ENCODE results near the gene DOHH. TPM values are rescaled to one million over a fixed set of nuclear protein-coding genes. Genes with fewer than 3 reads are reported as not detected.

DOHH gene
- total and polyA plus RNA-seq, 9 of the 15 experiments (the other 6 are each of a cell fraction or from before 2014, with no cell fraction given) = 0.14 to 47.2 (median 5.1) TPM

DNA sequence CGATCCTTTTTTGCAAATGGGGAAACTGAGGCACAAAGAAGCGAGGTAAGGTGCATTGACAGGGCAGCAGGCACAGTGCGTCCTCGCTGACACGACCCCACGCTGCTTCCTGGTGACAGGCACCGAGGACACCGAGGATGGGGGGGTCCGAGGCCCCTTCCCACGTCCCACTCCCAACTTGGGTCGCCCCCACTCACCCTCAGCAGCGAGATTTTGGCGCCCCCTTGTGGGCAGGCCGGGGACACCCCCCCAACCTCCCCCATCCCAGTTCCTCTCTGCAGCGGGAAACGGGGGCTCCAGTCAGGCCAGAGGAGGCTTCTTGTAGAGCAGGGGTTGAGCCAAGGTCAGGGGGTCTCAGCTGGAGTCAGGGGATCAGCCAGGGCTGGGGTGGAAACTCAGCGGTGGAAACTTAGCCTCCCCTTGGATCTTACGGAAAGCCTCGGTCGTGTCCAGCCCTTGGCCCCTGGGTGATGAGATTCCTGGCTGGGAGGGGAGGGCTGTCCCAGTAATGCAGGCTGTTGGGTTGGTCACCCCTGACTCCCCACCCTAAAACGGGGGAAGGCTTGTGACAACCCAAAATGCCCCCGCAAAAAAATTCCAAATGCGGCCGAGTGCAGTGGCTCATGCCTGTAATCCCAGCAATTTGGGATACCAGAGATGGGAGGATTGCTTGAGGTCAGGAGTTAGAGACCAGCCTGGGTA, 28.4 kb downstream of the DOHH start (continued):
- TF ChIP-seq, protein P1, sequence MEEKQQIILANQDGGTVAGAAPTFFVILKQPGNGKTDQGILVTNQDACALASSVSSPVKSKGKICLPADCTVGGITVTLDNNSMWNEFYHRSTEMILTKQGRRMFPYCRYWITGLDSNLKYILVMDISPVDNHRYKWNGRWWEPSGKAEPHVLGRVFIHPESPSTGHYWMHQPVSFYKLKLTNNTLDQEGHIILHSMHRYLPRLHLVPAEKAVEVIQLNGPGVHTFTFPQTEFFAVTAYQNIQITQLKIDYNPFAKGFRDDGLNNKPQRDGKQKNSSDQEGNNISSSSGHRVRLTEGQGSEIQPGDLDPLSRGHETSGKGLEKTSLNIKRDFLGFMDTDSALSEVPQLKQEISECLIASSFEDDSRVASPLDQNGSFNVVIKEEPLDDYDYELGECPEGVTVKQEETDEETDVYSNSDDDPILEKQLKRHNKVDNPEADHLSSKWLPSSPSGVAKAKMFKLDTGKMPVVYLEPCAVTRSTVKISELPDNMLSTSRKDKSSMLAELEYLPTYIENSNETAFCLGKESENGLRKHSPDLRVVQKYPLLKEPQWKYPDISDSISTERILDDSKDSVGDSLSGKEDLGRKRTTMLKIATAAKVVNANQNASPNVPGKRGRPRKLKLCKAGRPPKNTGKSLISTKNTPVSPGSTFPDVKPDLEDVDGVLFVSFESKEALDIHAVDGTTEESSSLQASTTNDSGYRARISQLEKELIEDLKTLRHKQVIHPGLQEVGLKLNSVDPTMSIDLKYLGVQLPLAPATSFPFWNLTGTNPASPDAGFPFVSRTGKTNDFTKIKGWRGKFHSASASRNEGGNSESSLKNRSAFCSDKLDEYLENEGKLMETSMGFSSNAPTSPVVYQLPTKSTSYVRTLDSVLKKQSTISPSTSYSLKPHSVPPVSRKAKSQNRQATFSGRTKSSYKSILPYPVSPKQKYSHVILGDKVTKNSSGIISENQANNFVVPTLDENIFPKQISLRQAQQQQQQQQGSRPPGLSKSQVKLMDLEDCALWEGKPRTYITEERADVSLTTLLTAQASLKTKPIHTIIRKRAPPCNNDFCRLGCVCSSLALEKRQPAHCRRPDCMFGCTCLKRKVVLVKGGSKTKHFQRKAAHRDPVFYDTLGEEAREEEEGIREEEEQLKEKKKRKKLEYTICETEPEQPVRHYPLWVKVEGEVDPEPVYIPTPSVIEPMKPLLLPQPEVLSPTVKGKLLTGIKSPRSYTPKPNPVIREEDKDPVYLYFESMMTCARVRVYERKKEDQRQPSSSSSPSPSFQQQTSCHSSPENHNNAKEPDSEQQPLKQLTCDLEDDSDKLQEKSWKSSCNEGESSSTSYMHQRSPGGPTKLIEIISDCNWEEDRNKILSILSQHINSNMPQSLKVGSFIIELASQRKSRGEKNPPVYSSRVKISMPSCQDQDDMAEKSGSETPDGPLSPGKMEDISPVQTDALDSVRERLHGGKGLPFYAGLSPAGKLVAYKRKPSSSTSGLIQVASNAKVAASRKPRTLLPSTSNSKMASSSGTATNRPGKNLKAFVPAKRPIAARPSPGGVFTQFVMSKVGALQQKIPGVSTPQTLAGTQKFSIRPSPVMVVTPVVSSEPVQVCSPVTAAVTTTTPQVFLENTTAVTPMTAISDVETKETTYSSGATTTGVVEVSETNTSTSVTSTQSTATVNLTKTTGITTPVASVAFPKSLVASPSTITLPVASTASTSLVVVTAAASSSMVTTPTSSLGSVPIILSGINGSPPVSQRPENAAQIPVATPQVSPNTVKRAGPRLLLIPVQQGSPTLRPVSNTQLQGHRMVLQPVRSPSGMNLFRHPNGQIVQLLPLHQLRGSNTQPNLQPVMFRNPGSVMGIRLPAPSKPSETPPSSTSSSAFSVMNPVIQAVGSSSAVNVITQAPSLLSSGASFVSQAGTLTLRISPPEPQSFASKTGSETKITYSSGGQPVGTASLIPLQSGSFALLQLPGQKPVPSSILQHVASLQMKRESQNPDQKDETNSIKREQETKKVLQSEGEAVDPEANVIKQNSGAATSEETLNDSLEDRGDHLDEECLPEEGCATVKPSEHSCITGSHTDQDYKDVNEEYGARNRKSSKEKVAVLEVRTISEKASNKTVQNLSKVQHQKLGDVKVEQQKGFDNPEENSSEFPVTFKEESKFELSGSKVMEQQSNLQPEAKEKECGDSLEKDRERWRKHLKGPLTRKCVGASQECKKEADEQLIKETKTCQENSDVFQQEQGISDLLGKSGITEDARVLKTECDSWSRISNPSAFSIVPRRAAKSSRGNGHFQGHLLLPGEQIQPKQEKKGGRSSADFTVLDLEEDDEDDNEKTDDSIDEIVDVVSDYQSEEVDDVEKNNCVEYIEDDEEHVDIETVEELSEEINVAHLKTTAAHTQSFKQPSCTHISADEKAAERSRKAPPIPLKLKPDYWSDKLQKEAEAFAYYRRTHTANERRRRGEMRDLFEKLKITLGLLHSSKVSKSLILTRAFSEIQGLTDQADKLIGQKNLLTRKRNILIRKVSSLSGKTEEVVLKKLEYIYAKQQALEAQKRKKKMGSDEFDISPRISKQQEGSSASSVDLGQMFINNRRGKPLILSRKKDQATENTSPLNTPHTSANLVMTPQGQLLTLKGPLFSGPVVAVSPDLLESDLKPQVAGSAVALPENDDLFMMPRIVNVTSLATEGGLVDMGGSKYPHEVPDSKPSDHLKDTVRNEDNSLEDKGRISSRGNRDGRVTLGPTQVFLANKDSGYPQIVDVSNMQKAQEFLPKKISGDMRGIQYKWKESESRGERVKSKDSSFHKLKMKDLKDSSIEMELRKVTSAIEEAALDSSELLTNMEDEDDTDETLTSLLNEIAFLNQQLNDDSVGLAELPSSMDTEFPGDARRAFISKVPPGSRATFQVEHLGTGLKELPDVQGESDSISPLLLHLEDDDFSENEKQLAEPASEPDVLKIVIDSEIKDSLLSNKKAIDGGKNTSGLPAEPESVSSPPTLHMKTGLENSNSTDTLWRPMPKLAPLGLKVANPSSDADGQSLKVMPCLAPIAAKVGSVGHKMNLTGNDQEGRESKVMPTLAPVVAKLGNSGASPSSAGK (IDR thresholded peaks at IDR 0.05) = no peak
- TF ChIP-seq NR2C1 (IDR thresholded peaks at IDR 0.05) = no peak
- TF ChIP-seq NR2C1 (tag; IDR thresholded peaks at IDR 0.05) = no peak
- TF ChIP-seq, protein P2, sequence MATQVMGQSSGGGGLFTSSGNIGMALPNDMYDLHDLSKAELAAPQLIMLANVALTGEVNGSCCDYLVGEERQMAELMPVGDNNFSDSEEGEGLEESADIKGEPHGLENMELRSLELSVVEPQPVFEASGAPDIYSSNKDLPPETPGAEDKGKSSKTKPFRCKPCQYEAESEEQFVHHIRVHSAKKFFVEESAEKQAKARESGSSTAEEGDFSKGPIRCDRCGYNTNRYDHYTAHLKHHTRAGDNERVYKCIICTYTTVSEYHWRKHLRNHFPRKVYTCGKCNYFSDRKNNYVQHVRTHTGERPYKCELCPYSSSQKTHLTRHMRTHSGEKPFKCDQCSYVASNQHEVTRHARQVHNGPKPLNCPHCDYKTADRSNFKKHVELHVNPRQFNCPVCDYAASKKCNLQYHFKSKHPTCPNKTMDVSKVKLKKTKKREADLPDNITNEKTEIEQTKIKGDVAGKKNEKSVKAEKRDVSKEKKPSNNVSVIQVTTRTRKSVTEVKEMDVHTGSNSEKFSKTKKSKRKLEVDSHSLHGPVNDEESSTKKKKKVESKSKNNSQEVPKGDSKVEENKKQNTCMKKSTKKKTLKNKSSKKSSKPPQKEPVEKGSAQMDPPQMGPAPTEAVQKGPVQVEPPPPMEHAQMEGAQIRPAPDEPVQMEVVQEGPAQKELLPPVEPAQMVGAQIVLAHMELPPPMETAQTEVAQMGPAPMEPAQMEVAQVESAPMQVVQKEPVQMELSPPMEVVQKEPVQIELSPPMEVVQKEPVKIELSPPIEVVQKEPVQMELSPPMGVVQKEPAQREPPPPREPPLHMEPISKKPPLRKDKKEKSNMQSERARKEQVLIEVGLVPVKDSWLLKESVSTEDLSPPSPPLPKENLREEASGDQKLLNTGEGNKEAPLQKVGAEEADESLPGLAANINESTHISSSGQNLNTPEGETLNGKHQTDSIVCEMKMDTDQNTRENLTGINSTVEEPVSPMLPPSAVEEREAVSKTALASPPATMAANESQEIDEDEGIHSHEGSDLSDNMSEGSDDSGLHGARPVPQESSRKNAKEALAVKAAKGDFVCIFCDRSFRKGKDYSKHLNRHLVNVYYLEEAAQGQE (IDR thresholded peaks at IDR 0.05; ENCODE audit: borderline replicate concordance) = peak; percentile 74
- TF ChIP-seq, protein P2 (CRISPR knock-in tag; IDR thresholded peaks at IDR 0.05; ENCODE audit: low read depth) = no peak
- no peak for TF ChIP-seq LARP7 (IDR thresholded peaks at IDR 0.05)
- no peak for TF ChIP-seq ERF (CRISPR knock-in tag; IDR thresholded peaks at IDR 0.05)
- TF ChIP-seq BRF1 (IDR thresholded peaks at IDR 0.05; ENCODE audit: borderline replicate concordance, extremely low read depth, insufficient read length) = no peak
- no peak for TF ChIP-seq ZNF41 (CRISPR knock-in tag; conservative IDR thresholded peaks at IDR 0.05)
